PC-3 (cell line): ENCODE data around the gene ATG5. TPM values are rescaled to one million over a fixed set of nuclear protein-coding genes. Genes with fewer than 3 reads are reported as not detected.
A peak's percentile ranks its signal among the peaks of the same experiment; 100 is the strongest.

ENCODE experiments used
- ATAC-seq: fragments of 200-7000 bp; cut with Tn5 transposase; 2 replicates; pipeline ENCODE4 v1.9.1; 2020; ENCODE audit warnings: mild to moderate bottlenecking, moderate library complexity
- BruUV-seq: library from RNA; stranded (reverse); fragments of 400-500 nt; replicated peaks from 2 replicates; lab custom pipeline; 2021; lab: Mats Ljungman, UMichigan
- CTCF ChIA-PET: fragments of 300-600 bp; sonication (Branson Sonifier 250); formaldehyde crosslinking; loops from one replicate; lab custom pipeline; 2022; ENCODE audit warnings: antibody characterized with exemption; lab: Charles Lee
- POLR2A ChIA-PET: fragments of 300-600 bp; sonication (Branson Sonifier 250); formaldehyde crosslinking; loops from one replicate; lab custom pipeline; 2022; ENCODE audit warnings: antibody characterized with exemption; ENCODE audit not compliant: unreplicated experiment; lab: Charles Lee
- DNase-seq: peaks from one replicate; pipeline ENCODE4 v3.0.0-alpha.2; 2015
- H2AFZ ChIP-seq: fragments of 300-600 bp; sonication (generic); 2 replicates; pipeline ENCODE4 v1.6.0; 2016; ENCODE audit warnings: antibody characterized with exemption, low read length
- H3F3A ChIP-seq: fragments of 300-600 bp; sonication (generic); one replicate; pipeline ENCODE4 v1.6.0; 2017; ENCODE audit warnings: antibody characterized with exemption, low read length, control low read depth, mild to moderate bottlenecking; ENCODE audit not compliant: unreplicated experiment
- H3K27ac ChIP-seq: fragments of 300-600 bp; sonication (generic); 2 replicates; pipeline ENCODE4 v1.5.1; 2016; ENCODE audit warnings: mild to moderate bottlenecking, low read length
- H3K27me3 ChIP-seq: fragments of 300-600 bp; sonication (generic); 2 replicates; pipeline ENCODE4 v1.6.1; 2016; ENCODE audit warnings: low read length, mixed read lengths
- H3K36me3 ChIP-seq: fragments of 300-600 bp; sonication (generic); 2 replicates; pipeline ENCODE4 v1.6.1; 2016; ENCODE audit warnings: low read depth, mixed run types, low read length, mixed read lengths
- H3K4me1 ChIP-seq: fragments of 300-600 bp; sonication (generic); 2 replicates; pipeline ENCODE4 v1.5.1; 2016; ENCODE audit warnings: low read length; ENCODE audit not compliant: insufficient read depth
- H3K4me2 ChIP-seq: fragments of 300-600 bp; sonication (generic); 2 replicates; pipeline ENCODE4 v1.6.0; 2016; ENCODE audit warnings: low read length
- H3K4me3 ChIP-seq: fragments of 300-600 bp; sonication (generic); 2 replicates; pipeline ENCODE4 v1.5.1; 2016; ENCODE audit warnings: mild to moderate bottlenecking, low read length, mixed read lengths
- H3K79me2 ChIP-seq: fragments of 300-600 bp; sonication (generic); 2 replicates; pipeline ENCODE4 v1.6.1; 2017; ENCODE audit warnings: low read length, mixed read lengths
- H3K9ac ChIP-seq: fragments of 300-600 bp; sonication (generic); 2 replicates; pipeline ENCODE4 v1.6.0; 2016; ENCODE audit warnings: mild to moderate bottlenecking, low read length
- H3K9me2 ChIP-seq: fragments of 300-600 bp; sonication (generic); replicated peaks from 2 replicates; pipeline ENCODE4 v1.6.1; 2016; ENCODE audit warnings: mixed run types, low read length, mixed read lengths
- H3K9me3 ChIP-seq: fragments of 300-600 bp; sonication (generic); 2 replicates; pipeline ENCODE4 v1.6.1; 2016; ENCODE audit warnings: low read length, mixed read lengths
- H4K20me1 ChIP-seq: fragments of 300-600 bp; sonication (generic); 2 replicates; pipeline ENCODE4 v1.6.1; 2016; ENCODE audit warnings: low read length, mixed read lengths
- CTCF ChIP-seq: fragments of 300-600 bp; sonication (generic); conservative IDR thresholded peaks from 2 replicates; pipeline ENCODE4 v1.5.1; 2017; ENCODE audit warnings: antibody characterized with exemption, low read depth, mild to moderate bottlenecking, low read length
- EZH2 ChIP-seq: fragments of 300-600 bp; sonication (generic); IDR thresholded peaks from one replicate; pipeline ENCODE4 v1.6.1; 2017; ENCODE audit warnings: antibody characterized with exemption, mild to moderate bottlenecking, low read length; ENCODE audit not compliant: unreplicated experiment
- EZH2phosphoT487 ChIP-seq: fragments of 300-600 bp; sonication (generic); IDR thresholded peaks from 2 replicates; pipeline ENCODE4 v1.6.1; 2018; ENCODE audit warnings: mild to moderate bottlenecking, antibody characterized with exemption, low read length, borderline replicate concordance
- intact Hi-C: fragments of 100-400 bp; cut with micrococcal nuclease; formaldehyde crosslinking; loops from 2 replicates; pipeline ENCODE4 v1.9.0; 2023
- total RNA-seq: library from RNA; depleted of rRNA; stranded (reverse); fragments of >200 nt; gene quantifications from 2 replicates; pipeline ENCODE4 v1.2.3, GENCODE V29; 2014

The ATG5 gene
- total RNA-seq, 1 experiment from 2014 or later: 38.8 TPM

GRCh38 chr6:106318061-106318460 lies 7.5 kb downstream of the ATG5 start:
- Histone ChIP-seq H3K27ac (no peak overlapping the region), H3F3A (no peaks in the 10 kb centered on the region), H3K36me3 (peaks cover 15% of the 10 kb centered on the region), H3K9me3 (no peaks in the 10 kb centered on the region), H3K4me3 (no peak overlapping the region), H4K20me1 (0 out of 2 replicates have a peak, but pooled peaks cover 10% of the 10 kb centered on the region), H3K4me2 (no peak overlapping the region), H2AFZ (no peak overlapping the region), H3K27me3 (no peaks in the 10 kb centered on the region), H3K4me1 (peaks cover 12% of the 10 kb centered on the region), H3K79me2 (peaks cover 95% of the 10 kb centered on the region), H3K9ac (no peak overlapping the region), H3K9me2 (no peaks in the 10 kb centered on the region)
- POLR2A ChIA-PET: no interaction called here
- TF ChIP-seq EZH2 (no peak), CTCF (no peak), EZH2phosphoT487 (no peak)
- CTCF ChIA-PET: no interaction called here
- no TSS peak for BruUV-seq
- DNase-seq (no peak), ATAC-seq (no peak)
- intact Hi-C loops: no loop called here

- Histone ChIP-seq H3K4me1 (peaks cover 17% of the 10 kb centered on the region), H3K36me3 (peaks cover 21% of the 10 kb centered on the region), H3K4me2 (peak overlapping the region; percentile 40), H3F3A (no peaks in the 10 kb centered on the region), H4K20me1 (0 out of 2 replicates have a peak, but pooled peaks cover 10% of the 10 kb centered on the region), H2AFZ (no peak overlapping the region), H3K9ac (no peak overlapping the region), H3K27me3 (no peaks in the 10 kb centered on the region), H3K9me3 (no peaks in the 10 kb centered on the region), H3K9me2 (no peaks in the 10 kb centered on the region), H3K79me2 (peaks cover 93% of the 10 kb centered on the region), H3K4me3 (no peak overlapping the region), H3K27ac (no peak overlapping the region)
- no peak for DNase-seq
- peak; percentile 24; the same call in 1 of the 2 replicates for ATAC-seq
- ChIA-PET POLR2A (no interaction called here), CTCF (no interaction called here)
- intact Hi-C loops: no loop called here
- no TSS peak for BruUV-seq
- TF ChIP-seq CTCF (no peak), EZH2phosphoT487 (no peak), EZH2 (no peak)
Measured at GRCh38 chr6:106316375-106316766, 9.2 kb downstream of the ATG5 start.

- H3K4me1 ChIP-seq: peaks cover 22% of the 10 kb centered on the region
- H3K27ac ChIP-seq: no peak overlapping the region
- H3K36me3 ChIP-seq: peaks cover 21% of the 10 kb centered on the region
- H3K9me2 ChIP-seq: no peaks in the 10 kb centered on the region
- TF ChIP-seq EZH2: no peak
- no peak for TF ChIP-seq CTCF
- TF ChIP-seq EZH2phosphoT487: no peak
- no TSS peak for BruUV-seq
- DNase-seq (peak; percentile 58), ATAC-seq (peak; percentile 42; the same call in 1 of the 2 replicates)
- no peaks in the 10 kb centered on the region for H3F3A ChIP-seq
- ChIA-PET CTCF (no interaction called here), POLR2A (interaction anchor here (0.5 kb wide), 1 partner anchor 27 kb away, joined by 5 read pairs; no protein-coding TSS in a partner anchor)
- peak overlapping the region; percentile 40 for H3K4me2 ChIP-seq
- no peak overlapping the region for H3K4me3 ChIP-seq
- no peaks in the 10 kb centered on the region for H3K9me3 ChIP-seq
- no peak overlapping the region for H3K9ac ChIP-seq
- intact Hi-C loops: no loop called here
- no peaks in the 10 kb centered on the region for H3K27me3 ChIP-seq
- no peak overlapping the region for H2AFZ ChIP-seq
- 0 out of 2 replicates have a peak, but pooled peaks cover 10% of the 10 kb centered on the region for H4K20me1 ChIP-seq
- peaks cover 93% of the 10 kb centered on the region for H3K79me2 ChIP-seq
Measured at GRCh38 chr6:106315765-106316374, 9.7 kb downstream of the ATG5 start.
